NT2/D1 (cell line): ENCODE results near the gene SPIRE2.
"Not testable (repeated sequence)": the region's sequence is repeated elsewhere in the genome, so short reads cannot be mapped to it uniquely, and the experiment has no call there.

Experiments used
- DNase-seq: peaks from one replicate; pipeline ENCODE4 v3.0.0-alpha.2; 2011; ENCODE audit warnings: low read depth, low spot score
- H3K27me3 ChIP-seq: 2 replicates; pipeline ENCODE4 v1.6.0; 2011; ENCODE audit warnings: mild to moderate bottlenecking; ENCODE audit not compliant: insufficient read length, insufficient read depth
- H3K36me3 ChIP-seq: 2 replicates; pipeline ENCODE4 v1.6.1; 2011; ENCODE audit warnings: mild to moderate bottlenecking, low read length, mixed read lengths; ENCODE audit not compliant: insufficient read depth, insufficient read length
- H3K4me1 ChIP-seq: 2 replicates; pipeline ENCODE4 v1.5.1; 2011; ENCODE audit not compliant: insufficient read depth, insufficient read length
- H3K4me3 ChIP-seq: 2 replicates; pipeline ENCODE4 v1.5.1; 2011; ENCODE audit warnings: low read depth; ENCODE audit not compliant: insufficient read length
- H3K9ac ChIP-seq: 2 replicates; pipeline ENCODE4 v1.6.0; 2011; ENCODE audit warnings: low read depth; ENCODE audit not compliant: insufficient read length
- H3K9me3 ChIP-seq: 2 replicates; pipeline ENCODE4 v1.5.1; 2011; ENCODE audit warnings: mild to moderate bottlenecking, low read length; ENCODE audit not compliant: insufficient read depth
- SUZ12 ChIP-seq: IDR thresholded peaks from 2 replicates; pipeline ENCODE4 v1.6.1; 2011; ENCODE audit not compliant: insufficient read length, insufficient read depth; ENCODE audit errors: extremely low read depth
- YY1 ChIP-seq: IDR thresholded peaks from 2 replicates; pipeline ENCODE4 v1.6.1; 2011; ENCODE audit not compliant: insufficient read length, insufficient read depth
- ZNF274 ChIP-seq: IDR thresholded peaks from 2 replicates; pipeline ENCODE4 v1.6.1; 2011; ENCODE audit warnings: mild to moderate bottlenecking, low read depth, low read length

The SPIRE2 gene

GRCh38 chr16:89796104-89796503 is 32.2 kb upstream of the SPIRE2 start:
- DNase-seq = no peak
- H3K4me3 ChIP-seq = no peak overlapping the region
- peaks cover 84% of the 10 kb centered on the region for H3K36me3 ChIP-seq
- TF ChIP-seq SUZ12 (no peak), ZNF274 (no peak), YY1 (no peak)
- H3K4me1 ChIP-seq = no peaks in the 10 kb centered on the region
- H3K9me3 ChIP-seq = no peaks in the 10 kb centered on the region
- H3K27me3 ChIP-seq = no peaks in the 10 kb centered on the region
- no peak overlapping the region for H3K9ac ChIP-seq

DNA sequence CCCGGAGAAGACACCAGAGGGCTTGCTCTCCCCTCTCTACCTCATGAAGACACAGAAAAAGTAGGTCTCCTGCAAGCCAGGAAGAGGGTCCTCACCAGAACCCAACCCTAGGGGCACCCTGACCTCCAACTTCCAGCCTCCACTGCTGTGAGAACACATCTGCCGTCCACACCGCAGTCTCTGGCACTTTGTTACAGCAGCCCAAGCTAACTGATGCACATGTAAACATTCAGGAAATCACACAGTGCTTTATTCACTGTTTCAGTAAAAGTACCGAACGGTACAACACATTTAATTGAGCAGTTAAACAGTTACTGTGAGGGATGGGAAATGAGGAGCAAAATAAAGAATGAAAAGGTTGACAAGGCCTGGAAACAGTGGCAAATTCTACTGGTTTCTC is 30.1 kb upstream of the SPIRE2 start:
- DNase-seq = no peak
- H3K4me1 ChIP-seq = no peaks in the 10 kb centered on the region
- no peak for TF ChIP-seq SUZ12
- TF ChIP-seq YY1 = no peak
- TF ChIP-seq ZNF274 = no peak
- peaks cover 82% of the 10 kb centered on the region for H3K36me3 ChIP-seq
- no peaks in the 10 kb centered on the region for H3K9me3 ChIP-seq
- no peak overlapping the region for H3K9ac ChIP-seq
- no peaks in the 10 kb centered on the region for H3K27me3 ChIP-seq
- no peak overlapping the region for H3K4me3 ChIP-seq

DNA sequence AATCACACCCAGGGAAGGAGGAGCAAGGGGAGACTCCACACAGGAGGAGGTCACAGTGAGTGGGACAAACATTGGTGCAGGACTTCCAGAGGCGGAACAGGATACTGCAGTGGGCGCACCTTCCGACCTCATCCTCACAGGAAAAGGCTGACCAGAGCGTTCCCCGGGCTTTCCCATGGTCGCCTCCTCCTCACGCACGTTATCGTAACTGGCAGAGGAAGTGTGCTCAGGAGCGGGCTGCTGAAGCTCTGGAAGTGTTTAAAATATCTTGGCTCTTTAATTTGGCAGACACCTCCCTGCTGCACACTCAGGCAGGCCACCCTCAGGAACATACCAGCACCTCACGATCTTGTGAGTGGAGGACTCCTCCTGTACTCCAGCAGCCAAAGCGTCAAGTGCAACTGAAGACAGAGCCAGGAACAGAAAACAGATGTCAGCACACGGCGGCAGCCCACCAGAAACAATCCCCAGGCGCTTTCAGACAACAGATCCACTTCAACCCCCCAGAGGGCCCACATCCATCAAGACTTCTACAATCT is 29.4 kb upstream of the SPIRE2 start:
- no peaks in the 10 kb centered on the region for H3K27me3 ChIP-seq

GRCh38 chr16:89801800-89802199 is 26.5 kb upstream of the SPIRE2 start:
- H3K27me3 ChIP-seq = no peaks in the 10 kb centered on the region
- H3K9me3 ChIP-seq = no peaks in the 10 kb centered on the region
- peaks cover 83% of the 10 kb centered on the region for H3K36me3 ChIP-seq
- H3K9ac ChIP-seq = no peak overlapping the region
- no peak overlapping the region for H3K4me3 ChIP-seq
- no peak for DNase-seq
- no peaks in the 10 kb centered on the region for H3K4me1 ChIP-seq
- no peak for TF ChIP-seq ZNF274

More for the DNA sequence above, 29.4 kb upstream of the SPIRE2 start:
- no peak overlapping the region for H3K4me3 ChIP-seq
- H3K9me3 ChIP-seq = no peaks in the 10 kb centered on the region
- no peak for DNase-seq
- peaks cover 85% of the 10 kb centered on the region for H3K36me3 ChIP-seq
- H3K4me1 ChIP-seq = no peaks in the 10 kb centered on the region
- no peak for TF ChIP-seq YY1
- TF ChIP-seq ZNF274 = no peak
- TF ChIP-seq SUZ12 = no peak
- H3K9ac ChIP-seq = no peak overlapping the region

GRCh38 chr16:89805136-89805905 is 23.0 kb upstream of the SPIRE2 start:
- no peak overlapping the region for H3K9ac ChIP-seq
- no peak overlapping the region for H3K4me3 ChIP-seq
- DNase-seq = no peak
- no peaks in the 10 kb centered on the region for H3K27me3 ChIP-seq
- peaks cover 74% of the 10 kb centered on the region for H3K36me3 ChIP-seq
- TF ChIP-seq YY1 (no peak), ZNF274 (no peak), SUZ12 (no peak)
- peaks cover 3% of the 10 kb centered on the region; the same call in 1 of the 2 replicates for H3K9me3 ChIP-seq
- no peaks in the 10 kb centered on the region for H3K4me1 ChIP-seq

DNA sequence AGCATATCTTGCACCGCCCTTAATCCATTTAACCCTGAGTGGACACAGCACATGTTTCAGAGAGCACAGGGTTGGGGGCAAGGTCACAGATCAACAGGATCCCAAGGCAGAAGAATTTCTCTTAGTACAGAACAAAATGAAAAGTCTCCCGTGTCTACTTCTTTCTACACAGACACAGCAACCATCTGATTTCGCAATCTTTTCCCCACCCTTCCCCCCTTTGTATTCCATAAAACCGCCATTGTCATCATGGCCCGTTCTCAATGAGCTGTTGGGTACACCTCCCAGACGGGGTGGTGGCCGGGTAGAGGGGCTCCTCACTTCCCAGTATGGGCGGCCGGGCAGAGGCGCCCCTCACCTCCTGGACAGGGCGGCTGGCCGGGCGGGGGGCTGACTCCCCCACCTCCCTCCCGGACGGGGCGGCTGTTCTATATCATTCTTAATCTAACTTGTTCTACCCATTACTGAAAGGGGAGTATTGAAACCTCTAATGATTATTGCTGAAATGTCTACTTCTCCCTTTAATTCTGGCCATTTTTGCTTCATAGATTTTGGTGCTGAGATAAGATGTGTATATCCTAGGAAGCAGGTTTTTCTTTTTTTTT is 21.6 kb upstream of the SPIRE2 start:
- not testable (repeated sequence) for H3K27me3 ChIP-seq, H3K9me3 ChIP-seq, H3K4me3 ChIP-seq, DNase-seq, H3K4me1 ChIP-seq, H3K9ac ChIP-seq
- H3K36me3 ChIP-seq = peaks cover 80% of the 10 kb centered on the region

DNA sequence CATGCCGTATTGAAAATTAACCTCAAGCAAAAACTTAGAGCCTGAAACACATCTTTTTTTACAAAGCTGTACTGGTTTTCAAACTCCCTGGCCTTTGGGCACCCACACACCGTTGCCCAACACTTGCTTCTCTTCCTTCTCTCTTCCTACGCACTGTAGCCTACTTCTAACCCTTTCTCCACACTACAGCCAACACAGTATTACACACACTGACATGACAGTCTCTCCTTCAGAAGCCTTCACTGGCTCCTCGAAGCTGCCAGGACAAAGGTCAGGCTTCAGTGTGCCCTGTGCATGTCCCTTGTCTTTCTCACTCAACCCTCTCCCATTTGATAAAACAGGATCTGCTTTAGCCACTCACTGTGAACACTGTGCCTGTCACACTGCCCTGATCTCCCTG is 19.8 kb upstream of the SPIRE2 start:
- DNase-seq = no peak
- Histone ChIP-seq H3K36me3 (peaks cover 78% of the 10 kb centered on the region), H3K9me3 (peaks cover 3% of the 10 kb centered on the region; the same call in 1 of the 2 replicates), H3K9ac (no peak overlapping the region), H3K27me3 (no peaks in the 10 kb centered on the region), H3K4me1 (no peaks in the 10 kb centered on the region), H3K4me3 (no peak overlapping the region)
- no peak for TF ChIP-seq SUZ12
- TF ChIP-seq YY1 = no peak
- no peak for TF ChIP-seq ZNF274
